ENCODE measurements around the gene ZNF101. TPM values are rescaled to one million over a fixed set of nuclear protein-coding genes. Genes with fewer than 3 reads are reported as not detected.

The ZNF101 gene
- total RNA-seq, 1 donor from 2014 or later, result 11.2 TPM

GRCh38 chr19:19655051-19655594 is 13.5 kb upstream of the ZNF101 start:
- no peak for DNase-seq (ENCODE audit: extremely low spot score, unreplicated experiment)
- H3K4me3 Mint-ChIP-seq, result no peak overlapping the region
- peaks cover 11% of the 10 kb centered on the region for H3K36me3 Mint-ChIP-seq
- H3K9me3 Mint-ChIP-seq, result no peaks in the 10 kb centered on the region
- TF ChIP-seq CTCF (conservative IDR thresholded peaks at IDR 0.05), result no peak
- no peaks in the 10 kb centered on the region for H3K4me1 Mint-ChIP-seq (ENCODE audit: unreplicated experiment)
- H3K27me3 Mint-ChIP-seq, result no peaks in the 10 kb centered on the region
- no peak overlapping the region for H3K27ac Mint-ChIP-seq

GRCh38 chr19:19655641-19656343 is 12.8 kb upstream of the ZNF101 start:
- H3K4me1 Mint-ChIP-seq (ENCODE audit: unreplicated experiment), result no peaks in the 10 kb centered on the region
- no peak overlapping the region for H3K4me3 Mint-ChIP-seq
- H3K27me3 Mint-ChIP-seq, result no peaks in the 10 kb centered on the region
- no peaks in the 10 kb centered on the region for H3K9me3 Mint-ChIP-seq
- no peak for TF ChIP-seq CTCF (conservative IDR thresholded peaks at IDR 0.05)
- DNase-seq (ENCODE audit: extremely low spot score, unreplicated experiment), result no peak
- H3K36me3 Mint-ChIP-seq, result peaks cover 11% of the 10 kb centered on the region
- H3K27ac Mint-ChIP-seq, result no peak overlapping the region

- Mint-ChIP-seq H3K4me1 (ENCODE audit: unreplicated experiment) (peaks cover 6% of the 10 kb centered on the region), H3K4me3 (no peak overlapping the region), H3K27ac (no peak overlapping the region), H3K27me3 (no peaks in the 10 kb centered on the region), H3K36me3 (peaks cover 11% of the 10 kb centered on the region), H3K9me3 (no peaks in the 10 kb centered on the region)
- TF ChIP-seq CTCF (conservative IDR thresholded peaks at IDR 0.05), result no peak
- no peak for DNase-seq (ENCODE audit: extremely low spot score, unreplicated experiment)
Measured at GRCh38 chr19:19656451-19657396, 11.9 kb upstream of the ZNF101 start.

- Mint-ChIP-seq H3K36me3 (peaks cover 11% of the 10 kb centered on the region), H3K4me1 (ENCODE audit: unreplicated experiment) (peaks cover 13% of the 10 kb centered on the region), H3K9me3 (no peaks in the 10 kb centered on the region), H3K27me3 (no peaks in the 10 kb centered on the region), H3K27ac (no peak overlapping the region), H3K4me3 (no peak overlapping the region)
- no peak for TF ChIP-seq CTCF (conservative IDR thresholded peaks at IDR 0.05)
- DNase-seq (ENCODE audit: extremely low spot score, unreplicated experiment), result no peak
Measured at GRCh38 chr19:19657397-19657783, 11.2 kb upstream of the ZNF101 start.

- Mint-ChIP-seq H3K27me3 (no peaks in the 10 kb centered on the region), H3K27ac (no peak overlapping the region)
Measured at GRCh38 chr19:19659646-19660245, 8.9 kb upstream of the ZNF101 start.

More at GRCh38 chr19:19659646-19660245, 8.9 kb upstream of the ZNF101 start:
- TF ChIP-seq CTCF (conservative IDR thresholded peaks at IDR 0.05), result no peak
- peaks cover 18% of the 10 kb centered on the region for H3K4me1 Mint-ChIP-seq (ENCODE audit: unreplicated experiment)
- no peak overlapping the region for H3K4me3 Mint-ChIP-seq
- H3K9me3 Mint-ChIP-seq, result no peaks in the 10 kb centered on the region
- DNase-seq (ENCODE audit: extremely low spot score, unreplicated experiment), result no peak
- H3K36me3 Mint-ChIP-seq, result peaks cover 3% of the 10 kb centered on the region
